Fibroblast of skin of left quadriceps (primary cell): ENCODE measurements around the gene BACE2.
"Not testable (repeated sequence)": the region's sequence is repeated elsewhere in the genome, so short reads cannot be mapped to it uniquely, and the experiment has no call there.

Source experiments
- DNase-seq, 2 experiments: peaks; one replicate each; pipeline ENCODE4 v3.0.0-alpha.2; 2013; ENCODE audit warnings: low read depth in 2 of 2

The BACE2 gene

DNA sequence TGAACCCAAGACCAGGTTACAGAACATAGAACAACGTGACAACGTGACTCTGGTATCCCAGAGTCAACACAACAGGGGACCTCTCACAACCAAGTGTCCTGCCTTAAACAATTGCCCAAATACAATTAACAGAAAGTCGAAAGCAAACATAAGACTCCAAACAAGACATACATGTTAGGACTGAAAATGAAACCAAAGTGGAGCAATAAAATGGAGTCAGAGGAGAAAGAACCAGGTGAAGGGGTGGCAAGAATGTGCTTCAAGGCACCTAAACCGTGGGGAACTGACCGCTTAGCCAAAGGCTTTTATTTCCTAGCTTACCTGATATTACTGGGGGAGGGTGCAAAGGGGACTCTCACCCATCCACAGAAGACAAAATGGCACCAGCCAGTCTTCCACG is 17.8 kb downstream of the BACE2 start:
- no peak for DNase-seq

- DNase-seq, result no peak
Measured at GRCh38 chr21:41186755-41187536, 19.0 kb downstream of the BACE2 start.

DNA sequence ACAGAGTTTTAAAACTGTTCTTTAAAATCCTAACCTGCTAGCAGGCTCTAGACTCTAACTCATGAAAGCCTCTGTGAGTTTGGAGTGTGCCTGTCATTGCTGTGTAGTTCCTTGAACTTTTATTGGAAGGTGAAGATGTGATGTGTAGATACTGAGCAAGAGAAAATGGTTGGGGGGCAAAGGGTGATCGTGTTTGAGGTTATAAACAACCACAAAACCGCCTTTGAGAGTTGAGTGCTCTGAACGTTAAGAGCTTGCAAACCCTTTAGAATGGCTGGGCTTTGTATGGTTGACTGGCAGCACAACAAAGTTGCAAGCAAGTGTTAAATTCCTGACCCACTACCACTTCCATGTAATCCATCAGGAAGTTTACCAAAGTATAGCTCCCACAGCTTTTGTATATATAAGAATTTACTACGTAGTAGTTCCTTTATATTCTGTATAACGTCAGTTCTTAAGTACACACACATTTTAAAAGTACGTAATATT is 19.6 kb downstream of the BACE2 start:
- no peak for DNase-seq

- no peak for DNase-seq
Measured at GRCh38 chr21:41188486-41189149, 20.7 kb downstream of the BACE2 start.

DNA sequence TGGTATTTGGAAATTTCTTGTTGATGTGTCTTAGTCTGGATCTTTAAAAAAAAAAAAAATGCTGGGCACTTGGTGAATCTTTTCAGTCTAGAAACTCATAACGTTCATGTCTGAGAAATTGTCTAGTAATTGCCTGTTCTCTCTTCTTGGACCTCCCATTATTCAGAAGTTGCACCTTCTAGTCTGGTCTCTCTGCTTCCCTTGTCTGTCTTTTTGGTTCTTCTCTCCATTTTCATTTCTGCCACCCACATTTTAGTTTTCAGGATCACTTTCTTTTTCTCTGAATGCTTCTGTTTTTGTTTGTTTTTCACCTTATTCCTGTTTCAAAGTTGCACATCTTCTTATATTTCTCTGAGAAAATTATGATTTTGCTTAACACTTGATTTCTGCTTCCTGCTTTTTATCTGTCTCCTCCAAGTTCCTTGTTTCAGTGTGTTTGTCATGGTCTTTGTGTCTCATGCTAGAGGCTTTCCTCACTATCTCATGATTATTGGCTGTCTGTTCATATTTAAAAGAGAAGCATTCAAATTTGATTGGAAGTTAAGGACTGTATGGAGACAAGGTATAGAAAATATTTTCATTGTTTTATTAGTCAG is 21.3 kb downstream of the BACE2 start:
- DNase-seq, result no peak

- not testable (repeated sequence) for DNase-seq
Measured at GRCh38 chr21:41192552-41192951, 24.6 kb downstream of the BACE2 start.

DNA sequence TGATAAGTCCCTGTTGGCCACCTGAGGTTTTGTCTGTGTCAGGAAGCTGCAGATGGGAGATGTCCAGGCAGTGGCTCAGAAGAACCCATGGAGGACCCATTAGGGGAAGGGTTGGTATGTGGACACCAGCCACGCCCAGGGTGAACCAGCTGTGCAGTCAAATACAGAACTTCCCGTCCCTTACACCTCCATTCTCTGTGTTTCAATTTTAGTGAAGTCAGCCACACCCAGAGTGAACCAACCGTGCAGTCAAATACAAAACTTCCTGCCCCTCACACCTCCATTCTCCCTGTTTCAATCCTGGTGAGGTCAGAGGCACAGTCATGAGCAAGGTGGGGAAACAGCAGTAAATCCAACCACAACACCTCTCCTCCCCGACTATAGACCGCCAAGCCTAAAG is 27.4 kb downstream of the BACE2 start:
- DNase-seq, result no peak

- DNase-seq, result no peak
Measured at GRCh38 chr21:41196993-41197392, 29.0 kb downstream of the BACE2 start.

DNA sequence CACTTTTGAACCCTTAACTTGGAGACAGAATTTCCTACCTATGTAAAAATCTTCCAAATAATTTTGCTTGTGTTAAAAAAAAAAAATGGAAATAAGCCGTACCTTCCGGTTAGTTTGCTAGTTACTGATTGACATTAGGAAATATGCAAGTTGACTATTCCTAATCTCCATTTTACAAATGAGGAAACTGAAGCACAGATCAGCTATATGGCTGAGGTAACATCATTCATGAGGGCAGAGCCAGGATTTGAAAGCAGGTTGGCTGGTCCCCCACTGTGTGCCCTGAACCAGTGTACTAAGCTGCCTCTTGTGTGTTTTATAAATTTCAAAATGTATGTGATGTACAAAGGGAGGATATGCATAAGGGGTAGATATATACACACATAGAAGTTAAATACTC is 29.6 kb downstream of the BACE2 start:
- DNase-seq, result no peak

DNA sequence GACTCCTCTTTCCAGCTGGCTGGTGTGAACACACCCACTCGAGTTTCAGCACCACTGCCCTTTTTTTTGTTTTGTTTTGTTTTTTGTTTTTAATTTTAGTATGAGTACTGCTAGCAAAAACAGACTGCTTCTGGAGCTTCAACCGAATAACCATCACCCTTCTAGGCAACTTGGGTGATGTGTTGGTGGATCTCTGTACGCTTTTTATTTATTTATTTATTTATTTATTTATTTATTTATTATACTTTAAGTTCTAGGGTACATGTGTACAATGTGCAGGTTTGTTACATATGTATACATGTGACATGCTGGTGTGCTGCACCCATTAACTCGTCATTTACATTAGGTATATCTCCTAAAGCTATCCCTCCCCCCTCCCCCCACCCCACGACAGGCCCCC is 30.7 kb downstream of the BACE2 start:
- not testable (repeated sequence) for DNase-seq

GRCh38 chr21:41199123-41199522 is 31.2 kb downstream of the BACE2 start:
- DNase-seq, result no peak

DNA sequence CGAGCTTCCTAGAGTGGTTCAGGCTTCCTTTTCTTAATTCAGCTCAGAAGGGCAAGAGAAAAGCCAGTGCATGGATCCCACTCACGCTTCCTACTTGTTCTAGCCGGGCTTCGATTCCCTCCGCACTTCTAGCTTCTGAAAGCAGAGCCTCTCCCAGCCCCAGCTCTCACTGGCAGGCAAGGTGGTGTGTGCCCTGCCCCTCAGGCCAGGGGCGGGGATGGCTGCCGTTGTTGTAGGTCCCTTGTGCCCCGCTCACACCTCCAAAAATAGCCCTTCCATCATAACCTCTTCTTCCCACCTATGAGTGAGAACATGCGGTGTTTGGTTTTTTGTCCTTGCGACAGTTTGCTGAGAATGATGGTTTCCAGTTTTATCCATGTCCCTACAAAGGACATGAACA is 31.6 kb downstream of the BACE2 start:
- DNase-seq, result no peak

DNA sequence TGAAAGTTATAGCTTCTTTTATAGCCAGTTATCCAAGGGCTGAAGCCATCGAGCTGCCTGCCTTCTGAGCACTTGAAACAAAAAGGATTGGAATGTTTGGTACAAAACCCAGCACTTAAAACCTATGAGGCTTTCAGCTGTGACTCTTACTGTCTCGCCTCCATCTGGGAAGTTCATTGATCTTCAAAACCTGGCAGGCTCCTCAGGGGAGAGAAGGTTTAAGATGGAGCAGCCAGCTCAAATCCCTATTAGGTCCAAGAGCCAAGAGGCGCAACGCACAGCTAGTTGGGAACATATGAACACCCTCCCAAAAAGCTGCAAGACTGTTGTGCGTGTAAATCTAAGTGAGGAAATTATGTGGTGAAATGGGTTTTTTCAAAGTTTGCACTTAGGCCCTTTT is 33.4 kb downstream of the BACE2 start:
- no peak for DNase-seq

DNA sequence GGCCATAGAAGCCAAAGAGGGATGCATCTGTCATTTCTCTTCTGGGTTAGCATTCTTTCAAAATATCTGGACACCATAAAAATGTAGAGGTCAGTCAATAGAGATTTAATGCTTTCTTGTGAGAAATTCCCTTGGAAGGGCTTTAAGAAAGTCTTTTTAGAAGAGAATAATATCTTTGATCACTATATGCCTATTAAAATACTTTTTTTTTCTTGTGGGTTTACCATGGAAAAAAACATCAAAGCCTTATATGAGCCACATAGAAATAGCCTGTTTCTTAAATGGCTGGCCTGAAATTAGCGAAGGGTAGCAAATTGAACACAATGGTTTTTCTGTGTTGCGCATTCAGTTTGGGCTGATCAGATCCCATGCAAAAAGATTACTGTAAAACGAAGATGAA is 36.8 kb downstream of the BACE2 start:
- DNase-seq, result no peak

DNA sequence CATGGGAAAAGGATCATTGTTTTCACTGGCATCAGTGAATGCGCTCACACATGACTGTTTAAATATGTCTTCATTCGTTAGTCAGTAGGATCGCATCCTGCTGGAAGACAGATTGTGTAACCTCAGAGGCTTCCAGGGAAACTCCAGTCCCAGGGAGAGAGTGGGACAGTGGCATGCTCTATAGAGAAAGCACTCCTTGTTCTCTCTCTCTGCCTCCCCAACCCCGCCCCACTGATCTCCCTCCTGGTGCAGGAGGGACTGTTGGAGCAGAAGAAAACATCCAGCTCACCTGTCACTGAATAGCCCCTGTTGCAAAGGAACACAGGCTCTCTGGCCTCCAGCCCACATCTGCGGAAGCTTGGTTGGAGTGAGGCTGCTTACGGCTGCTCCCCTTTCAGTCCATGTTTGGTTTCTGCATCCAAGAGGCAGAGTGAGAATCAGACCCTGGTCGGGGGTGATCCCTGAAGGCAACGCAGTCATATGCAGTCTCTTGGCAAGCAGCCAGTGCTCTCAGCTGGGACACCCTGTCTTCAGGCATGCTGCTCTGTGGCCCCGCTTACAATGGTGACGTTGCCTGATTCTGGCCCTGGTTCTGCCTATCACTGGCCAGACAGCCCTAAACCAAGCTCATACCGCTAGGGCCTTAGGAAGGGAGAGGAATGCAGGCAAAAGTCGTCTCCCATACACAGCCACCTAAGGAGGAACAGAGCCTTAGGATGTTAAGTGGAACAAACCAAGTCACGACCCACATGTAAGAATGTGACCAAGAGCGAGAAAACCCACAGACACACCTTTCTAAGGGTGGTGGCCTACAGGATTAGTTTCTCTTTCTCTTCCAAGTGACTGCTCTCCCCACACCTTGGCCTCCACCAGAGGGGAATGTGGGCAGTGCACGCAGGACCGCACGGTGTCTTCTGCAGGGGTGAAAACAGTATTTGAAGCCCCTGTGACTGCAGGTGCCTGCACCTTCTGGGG is 39.7 kb downstream of the BACE2 start:
- peak; percentile 30 to 36 for DNase-seq

DNA sequence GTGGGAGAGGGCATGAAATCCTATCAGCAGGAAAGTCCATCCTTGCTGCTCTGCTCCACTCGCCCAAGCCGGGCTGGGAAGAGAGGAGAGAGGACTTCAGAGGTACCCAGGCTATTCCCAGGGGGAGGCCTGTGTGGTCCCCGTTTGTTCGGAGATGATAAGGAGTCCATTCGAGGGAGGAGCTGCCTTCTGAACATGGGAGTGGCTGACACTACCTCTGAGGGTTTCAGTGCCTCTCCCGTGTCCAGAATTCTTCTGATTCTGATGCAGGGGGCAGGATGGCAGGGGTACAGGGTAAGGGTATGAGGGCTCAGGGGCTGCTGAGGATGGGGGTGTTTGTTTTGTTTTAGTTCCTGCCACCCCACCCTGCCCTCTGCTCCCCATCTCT is 40.4 kb downstream of the BACE2 start:
- DNase-seq, result no peak

DNA sequence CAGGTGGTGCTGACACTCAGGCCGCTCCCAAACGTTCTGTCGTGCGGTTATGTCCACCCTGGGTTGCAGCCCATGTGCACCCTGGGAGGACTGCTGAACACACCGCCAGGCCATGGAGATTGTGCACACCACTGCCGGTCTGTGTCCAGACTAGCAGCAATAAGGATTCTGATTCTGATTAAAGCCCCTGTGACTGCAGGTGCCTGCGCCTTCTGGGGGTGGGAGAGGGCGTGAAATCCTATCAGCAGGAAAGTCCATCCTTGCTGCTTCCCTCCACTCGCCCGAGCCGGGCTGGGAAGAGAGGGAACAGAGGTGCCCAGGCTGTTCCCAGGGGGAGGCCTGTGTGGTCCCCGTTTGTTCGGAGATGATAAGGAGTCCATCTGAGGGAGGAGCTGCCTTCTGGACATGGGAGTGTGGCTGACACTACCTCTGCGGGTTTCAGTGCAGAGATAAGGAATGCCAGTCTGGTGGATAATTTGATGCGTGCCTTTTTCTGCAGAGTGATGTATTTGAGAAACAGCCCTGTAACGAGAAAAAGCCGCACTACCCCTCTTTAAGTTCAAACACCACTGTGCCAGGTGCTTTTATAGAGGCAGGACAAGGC is 41.2 kb downstream of the BACE2 start:
- DNase-seq, result no peak

- no peak for DNase-seq
Measured at GRCh38 chr21:41210426-41211059, 42.6 kb downstream of the BACE2 start.

- no peak for DNase-seq
Measured at GRCh38 chr21:41211060-41211805, 43.3 kb downstream of the BACE2 start.

- no peak for DNase-seq
Measured at GRCh38 chr21:41213021-41213420, 45.1 kb downstream of the BACE2 start.
